GM18867 (cell line): Measurements from ENCODE around the gene MAGI1.
"Not testable (repeated sequence)": the region's sequence is repeated elsewhere in the genome, so short reads cannot be mapped to it uniquely, and the experiment has no call there.

Experiments
- ATAC-seq: cut with Tn5 transposase; IDR thresholded peaks from one replicate; pipeline ENCODE4 v1.9.1; 2021; ENCODE audit warnings: mild to moderate bottlenecking, moderate library complexity; ENCODE audit not compliant: unreplicated experiment

MAGI1 gene

DNA sequence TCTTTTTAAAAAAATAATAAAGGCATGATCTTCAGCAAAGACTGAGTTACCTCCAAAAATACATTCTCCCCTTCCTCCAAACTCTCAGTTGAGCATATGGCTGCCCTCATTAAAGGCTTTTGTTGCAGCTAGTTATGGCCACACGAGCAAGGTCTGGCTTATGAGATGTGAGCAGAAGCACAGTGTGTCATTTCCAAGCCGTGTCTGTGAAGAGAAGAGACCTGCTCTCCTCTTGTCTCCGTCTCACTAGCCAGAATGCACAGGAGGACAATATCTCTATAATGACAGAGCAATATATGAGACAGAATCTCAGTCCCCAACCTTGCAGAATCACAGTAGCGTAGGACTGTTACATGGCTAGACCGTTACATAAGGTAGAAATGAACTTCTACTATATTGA is 152.3 kb downstream of the MAGI1 start:
- no peak for ATAC-seq

DNA sequence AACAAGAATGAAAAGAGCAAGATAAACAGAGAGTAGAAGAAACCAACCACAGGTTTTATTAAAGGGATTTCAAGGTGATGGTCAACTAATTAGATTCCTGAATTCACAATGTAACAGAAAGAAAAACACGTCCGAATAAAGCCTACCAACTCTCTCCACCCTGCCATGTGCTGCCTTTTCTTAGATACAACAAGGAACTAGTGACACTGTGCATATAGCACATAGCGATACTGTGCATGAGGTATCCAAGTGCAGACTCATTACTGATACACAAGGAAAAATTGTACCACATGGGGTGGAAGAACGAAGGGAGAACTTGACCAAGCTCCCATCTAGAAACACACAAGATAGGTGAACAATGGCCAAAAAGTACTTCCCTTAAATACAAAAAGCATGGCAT is 154.6 kb downstream of the MAGI1 start:
- no peak for ATAC-seq

DNA sequence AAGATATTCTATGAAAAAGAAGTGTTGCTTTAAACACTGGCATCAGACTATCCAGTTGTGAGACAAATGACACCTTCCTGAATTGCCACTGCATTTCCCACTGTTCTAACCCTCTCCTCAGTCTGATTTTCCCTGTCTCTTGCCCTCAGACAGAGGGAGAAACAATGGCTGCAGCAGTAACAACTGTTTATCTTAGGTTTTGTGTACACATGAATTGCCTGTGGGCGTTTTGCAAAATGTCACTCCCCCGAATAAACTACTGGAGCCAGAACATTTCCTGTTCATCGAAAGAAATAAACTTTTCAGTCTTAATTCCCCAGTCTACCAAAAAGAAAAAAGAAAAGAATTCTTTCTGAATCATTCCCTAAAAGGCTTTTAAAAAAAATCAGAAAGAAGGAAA is 155.1 kb downstream of the MAGI1 start:
- no peak for ATAC-seq

DNA sequence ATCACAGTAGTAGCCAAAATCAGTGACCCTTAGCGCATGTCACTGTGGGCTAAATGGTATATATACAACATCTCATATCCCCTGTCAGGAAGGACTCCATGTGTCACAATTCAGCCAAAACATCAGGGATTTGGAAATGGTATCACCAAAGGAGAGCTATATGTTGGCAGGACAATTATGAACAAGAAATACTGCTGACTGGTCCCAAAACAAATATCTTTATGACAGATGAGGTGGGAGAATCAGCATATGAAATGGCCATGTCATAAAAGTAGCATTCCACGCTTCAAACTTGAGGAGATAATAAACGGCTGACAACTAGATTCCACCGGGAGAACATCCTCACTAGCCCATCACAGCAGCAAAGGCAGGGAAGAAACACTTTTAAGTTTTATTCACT is 158.4 kb downstream of the MAGI1 start:
- no peak for ATAC-seq

DNA sequence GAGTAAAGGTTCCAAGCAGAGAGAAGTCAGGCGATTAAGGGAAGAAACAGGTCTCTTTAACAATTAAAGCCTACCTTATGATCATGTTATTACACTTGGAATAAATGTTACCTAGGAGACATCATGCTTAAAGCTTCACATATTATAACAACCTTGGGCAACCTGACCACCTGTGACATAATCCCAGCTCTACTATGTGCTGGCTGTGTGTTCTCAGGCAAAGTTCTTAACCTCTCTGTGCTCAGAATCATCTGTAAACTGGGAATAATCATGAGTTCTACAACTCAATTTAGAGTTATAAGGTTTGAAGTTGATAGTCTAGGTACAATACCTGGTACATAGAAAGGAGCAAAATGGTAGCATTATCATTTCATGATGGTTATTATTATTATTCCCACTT is 159.3 kb downstream of the MAGI1 start:
- ATAC-seq: no peak

DNA sequence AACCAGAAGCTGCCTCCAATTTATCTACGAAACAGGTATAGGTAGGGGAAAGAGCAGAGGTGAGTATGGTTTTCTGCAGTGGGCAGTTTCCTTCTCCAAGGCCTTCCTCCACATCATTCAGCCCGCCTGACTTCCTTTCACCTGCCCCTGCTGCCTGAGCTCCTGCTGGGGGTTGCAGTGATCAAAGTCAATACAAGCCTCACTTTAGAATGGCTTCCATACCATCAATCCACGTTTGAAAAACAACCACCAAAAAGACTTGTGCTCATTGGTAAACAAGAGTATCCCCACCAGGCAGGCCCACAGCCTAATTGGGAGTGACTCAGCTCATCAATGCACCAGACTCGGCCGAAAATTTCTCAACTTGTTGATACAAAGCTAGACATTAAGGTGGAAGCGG is 159.9 kb downstream of the MAGI1 start:
- ATAC-seq: no peak

DNA sequence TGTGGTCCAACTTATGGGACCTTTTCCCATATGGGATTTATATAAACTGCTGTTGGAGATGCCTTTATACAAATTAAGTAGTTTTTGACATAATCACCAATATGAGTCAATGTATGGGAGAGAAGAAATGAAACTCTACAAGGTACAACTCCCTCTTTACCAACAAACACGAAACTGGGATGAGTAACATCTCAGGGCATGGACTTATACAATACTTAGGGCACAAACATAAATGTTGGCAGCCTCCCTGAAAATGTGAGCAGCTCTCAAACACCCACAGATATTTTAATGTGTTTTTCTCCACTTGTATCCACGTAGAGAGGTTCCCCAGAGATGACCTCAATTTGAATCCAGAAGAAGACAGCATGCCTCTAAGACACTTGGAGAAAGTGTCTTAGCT is 161.6 kb downstream of the MAGI1 start:
- ATAC-seq: no peak

DNA sequence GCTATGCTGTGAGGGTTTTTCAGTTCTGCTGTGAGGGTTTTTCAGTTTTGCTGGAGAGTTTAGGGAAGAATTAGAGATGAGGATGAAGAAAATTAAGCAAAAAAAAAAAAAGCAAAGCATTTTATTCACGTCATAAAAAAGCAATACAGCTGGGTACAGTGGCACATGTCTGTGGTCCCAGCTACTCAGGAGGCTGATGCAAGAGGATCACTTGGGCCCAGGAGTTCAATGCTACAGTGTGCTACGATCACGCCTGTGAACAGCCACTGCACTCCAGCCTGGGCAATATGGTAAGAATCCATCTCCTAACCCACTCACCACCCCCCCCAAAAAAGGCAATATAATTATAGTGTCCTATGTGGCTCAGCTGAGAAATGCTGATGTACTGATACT is 162.7 kb downstream of the MAGI1 start:
- ATAC-seq: no peak

DNA sequence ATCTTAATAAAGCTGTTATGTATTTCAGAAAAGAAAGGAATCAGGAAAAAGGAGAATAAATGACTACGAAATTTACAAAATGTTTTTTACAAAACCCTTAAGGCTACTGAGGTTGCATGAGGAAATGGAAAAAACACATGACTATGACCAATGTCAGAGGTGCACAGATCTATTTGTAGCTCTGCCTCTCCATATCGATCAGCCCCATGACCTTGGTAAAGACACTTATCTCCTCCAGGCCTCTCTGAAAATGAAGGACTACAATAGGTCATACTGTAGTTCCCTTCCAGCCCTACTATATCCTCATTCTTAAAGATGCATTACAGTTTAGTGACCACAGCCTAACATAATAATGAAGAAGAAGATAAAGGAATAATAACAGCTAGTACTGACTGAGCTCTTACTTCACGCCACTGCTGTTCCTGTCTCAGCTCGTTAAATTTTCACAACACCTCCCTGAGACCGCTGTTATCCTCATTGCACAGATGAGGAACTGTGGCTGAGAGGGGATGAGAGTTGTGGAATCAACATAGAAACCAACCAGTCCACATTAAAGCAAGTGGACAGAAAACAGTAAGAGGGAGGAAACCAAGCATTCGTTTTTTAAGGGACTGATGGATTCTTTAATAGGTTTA is 163.2 kb downstream of the MAGI1 start:
- no peak for ATAC-seq

DNA sequence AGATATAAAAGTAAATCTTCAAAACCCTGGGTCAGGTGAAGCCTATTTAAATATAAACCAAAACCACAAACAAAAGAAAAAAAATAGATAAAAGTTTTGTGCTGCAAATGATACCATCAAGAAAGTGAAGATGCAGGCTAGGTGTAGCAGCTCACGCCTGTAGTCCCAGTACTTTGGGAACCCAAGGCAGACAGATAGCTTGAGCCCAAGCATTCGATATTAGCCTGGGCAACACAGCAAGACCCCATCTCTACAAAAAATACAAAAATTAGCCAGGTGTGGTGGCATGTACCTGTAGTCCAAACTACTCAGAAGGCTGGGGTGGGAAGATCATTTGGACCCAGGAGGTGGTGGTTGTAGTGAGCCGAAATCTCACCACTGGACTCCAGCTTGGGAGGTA is 164.8 kb downstream of the MAGI1 start:
- ATAC-seq: no peak

DNA sequence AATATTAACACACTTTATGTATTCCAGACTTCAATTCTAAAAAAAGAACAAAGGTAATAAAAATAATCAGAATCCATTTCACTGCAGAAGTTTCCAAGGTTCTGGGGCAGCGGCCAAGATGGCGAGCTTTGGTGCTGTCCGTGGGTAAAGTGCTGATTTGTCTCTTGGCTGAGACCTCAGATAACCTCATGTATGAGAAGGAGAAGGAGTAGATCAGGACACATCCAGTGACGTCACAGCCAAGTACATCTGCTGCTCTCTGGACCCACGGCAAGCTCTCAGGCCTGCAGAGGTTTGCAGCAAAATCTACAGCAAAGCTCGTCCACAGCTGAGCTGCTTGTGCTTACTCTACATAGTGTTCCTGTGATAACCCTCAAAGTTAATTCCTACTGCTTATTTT is 165.7 kb downstream of the MAGI1 start:
- no peak for ATAC-seq

DNA sequence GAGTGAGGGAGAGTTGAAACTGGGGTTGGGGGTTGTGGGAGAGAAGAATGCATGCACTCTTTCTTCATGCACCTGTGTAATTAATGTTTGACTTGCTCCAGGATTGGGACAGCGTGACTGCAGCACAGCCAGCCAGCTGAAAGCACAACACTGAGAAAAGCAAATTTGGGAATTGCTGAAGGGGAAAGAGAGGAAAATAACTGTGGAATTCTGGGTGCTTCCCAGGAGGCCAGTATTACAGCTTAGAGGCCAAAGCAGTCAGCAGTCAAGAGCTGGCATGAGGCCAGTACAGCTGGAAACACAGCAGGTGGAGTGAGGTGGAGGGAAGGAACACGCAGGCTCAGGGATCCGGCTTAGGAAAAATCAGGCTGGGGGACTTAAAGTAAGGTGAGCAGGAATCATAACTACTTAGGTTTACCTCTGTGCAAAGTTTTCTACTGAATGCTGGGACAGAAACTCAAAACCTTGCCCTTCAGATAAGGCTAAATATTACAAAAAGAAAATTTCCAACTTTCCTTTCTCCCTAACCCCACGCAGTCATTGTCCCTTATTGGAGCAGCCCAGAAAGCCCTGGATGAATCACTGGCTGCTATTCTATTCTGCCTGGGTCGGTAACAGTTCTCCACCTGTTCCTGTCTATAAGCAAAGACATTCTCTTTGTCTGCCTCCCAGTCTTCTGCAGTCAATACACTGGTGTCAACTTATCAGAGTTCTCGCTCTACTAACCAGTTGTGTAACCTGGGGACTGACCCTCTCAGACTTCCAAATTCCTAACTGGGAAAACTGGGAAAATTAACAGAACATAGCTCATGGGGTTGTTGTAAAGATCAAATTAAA is 167.2 kb downstream of the MAGI1 start:
- no peak for ATAC-seq

DNA sequence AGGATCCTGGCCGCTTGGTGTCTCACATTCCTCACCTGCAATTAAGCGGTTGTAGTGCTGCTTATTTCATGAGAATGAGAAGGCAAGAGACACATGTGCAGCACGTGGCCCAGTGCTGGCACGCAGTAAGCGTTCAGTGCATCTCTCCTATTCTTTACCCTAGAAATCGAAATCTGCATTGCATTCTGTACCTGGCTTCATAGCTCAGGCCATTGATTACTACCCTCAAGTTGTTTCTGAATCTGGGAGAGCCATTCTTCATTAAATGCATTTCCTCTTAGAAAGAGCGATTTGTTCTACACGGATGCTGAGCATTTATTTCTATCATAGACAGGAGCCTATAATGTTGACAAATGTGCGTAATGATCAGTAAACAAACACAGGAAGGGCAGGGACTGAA is 168.9 kb downstream of the MAGI1 start:
- no peak for ATAC-seq

DNA sequence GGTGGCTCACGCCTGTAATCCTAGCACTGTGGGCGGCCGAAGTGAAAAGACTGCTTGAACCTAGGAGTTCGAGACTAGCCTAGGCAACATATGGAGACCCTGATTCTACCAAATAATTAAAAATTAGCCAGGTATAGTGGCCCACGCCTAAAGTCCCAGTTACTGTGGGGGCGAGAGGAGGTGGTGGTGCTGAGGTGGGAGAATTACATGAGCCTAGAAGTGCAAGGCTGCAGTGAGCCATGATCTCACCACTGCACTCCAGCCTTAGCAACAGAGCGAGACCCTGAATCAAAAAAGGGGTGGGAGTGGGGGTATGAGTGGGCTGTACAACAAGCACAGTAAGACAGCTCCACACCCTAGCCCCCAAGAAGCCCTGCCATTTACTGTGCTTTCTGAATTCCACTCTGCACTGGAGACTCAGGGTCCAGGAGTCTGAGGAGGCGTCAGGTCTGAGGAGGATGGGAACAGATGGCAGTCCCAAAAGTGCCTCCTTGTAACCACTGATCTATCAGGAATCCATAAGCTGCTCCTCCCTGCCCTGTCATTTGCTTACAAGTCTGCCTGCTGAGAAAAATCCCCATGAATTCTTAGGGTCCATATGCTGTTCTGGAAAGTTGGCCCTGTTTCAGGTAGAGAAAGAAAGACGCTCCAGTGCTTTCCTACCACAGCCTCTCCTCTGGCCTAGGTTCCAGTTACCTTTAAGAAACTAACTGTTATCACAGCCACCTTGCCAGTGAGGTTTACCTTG is 171.1 kb downstream of the MAGI1 start:
- ATAC-seq: no peak

DNA sequence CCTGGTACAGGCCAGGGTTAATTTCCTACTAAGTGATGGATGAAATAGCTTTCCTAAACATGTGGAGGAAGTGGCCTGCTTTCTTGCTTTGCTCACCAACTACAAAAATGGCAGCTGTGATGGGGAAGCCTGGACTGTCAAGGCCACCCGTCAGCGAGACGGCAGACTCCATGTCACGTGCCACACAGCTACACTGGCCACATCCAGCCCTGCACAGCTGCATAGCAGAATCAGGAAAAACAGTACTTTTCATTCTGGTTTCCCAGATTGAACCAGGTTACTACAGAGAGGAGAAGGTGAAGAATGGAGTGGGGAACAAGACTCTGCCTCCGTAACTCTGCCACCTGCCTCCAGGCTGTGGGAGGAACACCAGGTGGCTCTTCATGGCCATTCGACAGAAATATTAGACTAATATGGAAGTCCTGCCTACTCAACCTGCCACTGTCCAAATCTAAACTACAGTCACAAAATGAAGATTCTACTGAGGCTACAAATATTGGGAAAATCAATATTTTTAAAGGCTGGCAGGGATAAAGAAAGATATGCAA is 174.3 kb downstream of the MAGI1 start:
- no peak for ATAC-seq

DNA sequence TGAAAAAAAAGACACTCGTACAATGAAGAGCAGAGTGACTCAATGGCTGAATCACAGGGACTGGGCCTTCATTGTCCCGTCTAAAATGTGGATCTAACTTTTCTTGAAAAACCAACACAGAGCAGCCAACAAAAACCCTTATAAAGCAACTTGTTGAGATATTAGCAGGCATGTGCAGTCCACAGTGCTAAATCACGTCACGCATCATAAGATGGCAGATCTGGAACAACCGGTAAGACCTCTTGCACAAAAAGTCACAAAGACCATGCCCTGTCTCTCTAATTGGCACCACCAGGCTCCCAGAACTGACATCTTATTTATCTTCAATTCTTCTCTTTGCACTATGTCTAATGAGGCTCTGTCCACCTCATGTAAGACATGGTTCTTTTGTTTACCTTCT is 177.0 kb downstream of the MAGI1 start:
- no peak for ATAC-seq

DNA sequence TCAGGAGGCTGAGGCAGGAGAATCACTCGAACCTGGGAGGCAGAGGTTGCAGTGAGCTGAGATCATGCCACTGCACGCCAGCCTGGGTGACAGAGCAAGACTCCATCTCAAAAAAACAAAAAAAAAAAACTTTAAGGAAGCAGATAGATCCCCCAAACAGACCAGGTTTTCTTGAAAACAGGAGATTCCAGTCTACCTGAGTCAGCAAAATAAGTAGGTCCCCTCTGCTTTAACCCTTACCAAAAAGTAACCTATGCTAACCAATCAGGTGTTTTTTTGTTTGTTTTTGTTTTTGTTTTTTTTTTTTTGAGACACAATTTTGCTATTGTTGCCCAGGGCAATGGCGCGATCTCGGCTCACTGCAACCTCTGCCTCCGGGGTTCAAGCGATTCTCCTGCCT is 179.1 kb downstream of the MAGI1 start:
- ATAC-seq: not testable (repeated sequence)

DNA sequence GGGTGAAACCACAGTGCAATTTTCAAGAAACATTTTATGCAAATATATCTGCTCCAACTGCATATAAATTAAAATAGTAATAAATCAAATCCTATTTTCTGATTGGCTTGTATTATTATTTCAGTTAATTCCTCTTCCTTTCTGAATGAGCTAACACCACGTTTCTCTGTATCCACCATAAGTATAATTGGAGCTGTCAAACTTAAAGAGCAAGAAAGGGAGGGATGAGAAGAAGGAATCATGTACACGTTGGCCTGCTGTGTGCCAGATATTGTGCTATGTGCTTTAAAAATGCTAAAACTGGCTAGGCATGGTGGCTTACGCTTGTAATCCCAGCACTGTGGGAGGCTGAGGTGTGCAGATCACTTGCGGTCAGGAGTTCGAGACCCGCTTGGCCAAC is 180.0 kb downstream of the MAGI1 start:
- ATAC-seq: no peak

DNA sequence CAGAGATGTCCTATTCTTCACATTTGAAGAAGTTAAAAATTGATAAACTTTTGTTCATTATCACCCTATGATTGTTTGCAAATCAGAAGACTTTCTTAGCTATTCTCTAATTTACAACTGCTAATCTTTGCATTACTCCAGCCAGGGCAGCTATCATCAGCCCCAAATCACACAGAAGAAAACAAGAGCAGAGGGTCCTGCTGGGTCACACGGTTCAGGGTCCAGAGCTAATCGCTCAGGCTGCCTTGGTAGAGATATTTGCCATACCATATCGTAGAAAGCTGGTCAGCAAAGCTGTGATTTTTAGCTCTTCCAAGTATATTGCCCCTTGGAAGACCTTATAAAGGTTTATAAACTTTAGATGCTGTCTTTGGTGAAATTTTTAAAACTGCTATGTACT is 181.4 kb downstream of the MAGI1 start:
- no peak for ATAC-seq

DNA sequence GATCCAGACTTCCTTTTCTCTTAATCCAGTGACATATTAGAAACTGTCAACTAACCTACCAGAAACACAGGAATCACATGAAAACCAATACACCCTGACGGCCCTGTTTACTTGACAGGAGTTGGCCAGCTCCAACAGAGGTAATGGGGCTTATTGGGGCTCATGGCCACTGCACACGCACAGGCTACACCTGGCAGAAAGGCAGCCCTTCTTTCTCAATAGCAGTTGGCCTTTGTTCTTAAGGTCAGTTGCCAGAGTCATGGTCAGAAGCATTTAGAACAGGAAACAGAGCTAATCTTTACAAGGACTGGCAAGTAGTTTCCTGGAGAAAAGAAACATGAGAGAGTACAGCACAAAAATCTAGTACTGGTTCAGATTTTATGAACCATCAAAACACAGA is 181.8 kb downstream of the MAGI1 start:
- ATAC-seq: no peak

DNA sequence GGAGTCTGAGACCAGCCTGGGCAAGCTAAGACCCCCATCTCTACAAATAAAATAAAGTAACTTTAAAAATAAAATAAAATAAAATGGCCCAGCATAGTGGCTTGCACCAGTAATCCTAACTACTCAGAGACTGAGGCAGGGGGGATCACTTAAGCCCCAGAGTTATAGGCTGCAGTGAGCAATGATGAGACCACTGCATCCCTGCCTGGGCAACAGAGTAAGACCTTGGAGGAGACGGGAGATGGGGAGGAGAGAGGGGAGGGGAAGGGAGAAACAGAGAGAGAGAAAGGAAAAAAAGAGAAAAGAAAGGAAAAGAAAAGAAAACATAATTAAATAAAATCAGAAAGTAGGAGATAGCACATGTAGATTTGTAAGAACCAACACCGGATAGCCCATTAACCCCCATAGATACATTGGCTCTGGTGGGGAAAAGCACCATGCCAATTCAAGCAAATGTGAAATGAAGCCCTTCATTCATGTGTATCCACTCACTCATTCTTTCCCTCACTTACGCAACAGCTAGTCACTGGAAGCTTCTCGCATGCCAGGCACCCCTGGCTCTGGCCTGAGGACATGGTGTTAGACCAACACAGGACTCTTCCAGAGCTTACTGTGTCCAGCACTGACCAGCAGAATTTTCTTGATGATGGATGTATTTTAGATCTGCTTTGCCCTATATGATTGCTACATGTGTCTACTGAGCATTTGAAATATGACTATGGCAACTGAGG is 183.2 kb downstream of the MAGI1 start:
- ATAC-seq: no peak
